SHP77 (cell line): ENCODE results near the gene SF3B1.
"Not testable (repeated sequence)": the region's sequence is repeated elsewhere in the genome, so short reads cannot be mapped to it uniquely, and the experiment has no call there.

Source experiments
- DNase-seq, 2 experiments: peaks; one replicate each; lab custom pipeline; 2025; lab: John Stamatoyannopoulos, UW

SF3B1 gene

GRCh38 chr2:197379918-197380309 lies 54.9 kb downstream of the SF3B1 start:
- DNase-seq, result not testable (repeated sequence)

GRCh38 chr2:197379308-197379917 lies 55.4 kb downstream of the SF3B1 start:
- not testable (repeated sequence) for DNase-seq

- peak; percentile 49 to 56 for DNase-seq
Measured at GRCh38 chr2:197378494-197379307, 56.1 kb downstream of the SF3B1 start.

- DNase-seq, result no peak
Measured at GRCh38 chr2:197378086-197378485, 56.7 kb downstream of the SF3B1 start.

- no peak for DNase-seq
Measured at GRCh38 chr2:197377670-197378069, 57.2 kb downstream of the SF3B1 start.

- no peak for DNase-seq
Measured at GRCh38 chr2:197372592-197372991, 62.2 kb downstream of the SF3B1 start.

DNA sequence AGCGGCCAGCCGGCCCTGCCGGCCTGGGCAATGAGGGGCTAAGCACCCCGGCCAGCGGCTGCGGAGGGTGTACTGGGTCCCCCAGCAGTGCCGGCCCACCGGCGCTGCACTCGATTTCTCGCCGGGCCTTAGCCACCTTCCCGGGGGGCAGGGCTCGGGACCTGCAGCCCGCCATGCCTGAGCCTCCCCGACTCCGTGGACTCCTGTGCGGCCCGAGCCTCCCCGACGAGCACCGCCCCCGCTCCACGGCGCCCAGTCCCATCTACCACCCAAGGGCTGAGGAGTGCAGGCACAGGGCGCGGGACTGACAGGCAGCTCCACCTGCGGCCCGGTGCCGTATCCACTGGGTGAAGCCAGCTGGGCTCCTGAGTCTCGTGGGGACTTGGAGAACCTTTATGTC lies 64.2 kb downstream of the SF3B1 start:
- DNase-seq, result not testable (repeated sequence)

DNA sequence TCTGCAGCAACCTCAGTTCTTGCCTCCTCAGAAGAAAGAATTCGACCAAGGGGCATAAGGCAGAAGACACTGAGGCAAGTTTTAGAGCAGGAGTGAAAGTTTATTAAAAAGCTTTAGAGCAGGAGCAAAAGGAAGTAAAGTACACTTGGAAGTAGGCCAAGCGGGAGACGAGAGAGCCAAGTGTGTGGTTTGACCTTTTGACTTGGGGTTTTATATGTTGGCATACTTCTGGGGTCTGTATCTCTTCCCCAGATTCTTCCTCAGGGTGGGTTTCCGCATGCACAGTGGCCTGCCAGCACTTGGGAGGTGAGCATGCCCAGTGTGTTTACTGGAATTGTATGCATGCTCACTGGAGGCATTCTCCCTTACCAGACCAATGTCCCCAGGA lies 64.9 kb downstream of the SF3B1 start:
- no peak for DNase-seq

GRCh38 chr2:197369228-197369932 lies 65.4 kb downstream of the SF3B1 start:
- DNase-seq, result no peak

DNA sequence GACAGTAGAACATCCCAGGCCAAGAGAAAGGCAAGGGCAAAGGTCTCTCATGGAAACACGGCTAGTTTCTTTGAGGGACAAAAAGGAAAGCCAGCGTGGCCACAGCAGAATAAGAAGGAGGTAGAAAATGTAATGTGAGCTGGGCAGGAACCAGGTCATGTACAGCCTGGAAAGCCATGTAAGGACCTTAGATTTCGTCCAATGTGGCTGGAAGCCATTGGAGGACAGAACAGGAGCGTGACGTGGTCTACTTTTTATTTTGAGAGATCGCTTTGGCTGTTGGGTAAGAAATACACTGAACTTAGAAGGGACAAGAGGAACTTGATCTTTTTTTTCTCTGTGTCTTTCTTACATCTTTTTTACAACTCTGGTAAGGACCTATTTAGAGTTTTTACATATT lies 66.4 kb downstream of the SF3B1 start:
- no peak for DNase-seq

- no peak for DNase-seq
Measured at GRCh38 chr2:197363998-197364397, 70.8 kb downstream of the SF3B1 start.

- DNase-seq, result no peak
Measured at GRCh38 chr2:197360744-197361156, 74.1 kb downstream of the SF3B1 start.

DNA sequence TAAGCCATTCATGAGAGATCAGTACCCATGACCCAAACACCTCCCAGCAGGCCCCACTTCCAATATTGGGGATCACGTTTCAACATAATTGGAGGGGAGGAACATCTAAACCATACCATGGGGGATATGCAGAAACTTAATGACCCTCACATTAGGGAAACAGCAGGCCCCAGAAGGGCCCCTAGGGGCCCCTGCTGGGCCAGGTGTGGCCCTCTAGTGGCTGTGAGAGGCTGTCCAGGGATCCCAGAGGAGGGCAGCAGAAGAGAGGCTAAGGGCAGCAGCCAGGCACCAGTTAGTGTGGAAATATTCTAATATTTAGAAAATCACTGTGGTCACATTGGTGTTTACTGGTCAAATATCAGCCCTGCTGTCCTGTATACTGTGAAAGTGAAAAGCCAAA lies 75.0 kb downstream of the SF3B1 start:
- DNase-seq, result peak in 1 of 2 experiments; percentile 8

DNA sequence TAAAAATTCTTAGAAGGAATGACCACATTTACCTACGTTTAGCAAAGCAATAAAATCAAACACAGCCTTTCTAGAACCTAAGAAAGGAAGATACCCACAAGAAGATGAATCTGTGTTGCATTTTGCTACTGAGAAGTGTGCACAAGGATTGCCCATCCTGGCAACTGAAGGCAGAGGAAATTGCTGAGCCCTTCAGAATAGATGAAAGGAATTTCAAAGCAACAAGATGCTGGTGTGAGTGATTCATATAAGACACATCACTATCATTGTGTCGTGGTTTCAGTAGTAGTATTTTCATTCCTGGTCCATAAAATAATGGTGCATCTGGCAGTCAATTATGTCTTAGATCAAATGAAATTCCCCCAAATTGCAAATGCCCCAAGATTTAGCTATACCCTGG lies 75.9 kb downstream of the SF3B1 start:
- no peak for DNase-seq

DNA sequence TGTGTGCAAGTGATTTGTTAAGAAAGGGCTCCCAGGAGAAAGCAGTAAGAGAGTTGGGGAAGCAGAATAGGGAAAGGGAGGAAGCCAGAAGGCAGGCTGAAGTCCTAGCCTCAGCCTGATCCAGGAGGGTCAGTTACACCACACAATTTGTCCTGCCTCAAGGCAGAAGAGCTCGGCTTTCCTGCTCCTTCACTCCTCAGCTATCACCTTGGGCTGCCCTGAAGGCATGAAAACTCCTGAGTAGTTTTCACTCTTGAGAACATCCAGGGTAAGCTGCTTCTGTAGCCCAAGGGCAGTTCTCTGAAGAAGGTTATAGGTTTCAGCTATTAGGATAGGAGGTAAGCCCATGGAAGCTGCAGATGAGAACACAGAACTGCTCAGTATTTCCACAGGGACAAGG lies 76.8 kb downstream of the SF3B1 start:
- DNase-seq, result no peak

- no peak for DNase-seq
Measured at GRCh38 chr2:197356136-197356535, 78.7 kb downstream of the SF3B1 start.

GRCh38 chr2:197354169-197354558 lies 80.7 kb downstream of the SF3B1 start:
- DNase-seq, result no peak

DNA sequence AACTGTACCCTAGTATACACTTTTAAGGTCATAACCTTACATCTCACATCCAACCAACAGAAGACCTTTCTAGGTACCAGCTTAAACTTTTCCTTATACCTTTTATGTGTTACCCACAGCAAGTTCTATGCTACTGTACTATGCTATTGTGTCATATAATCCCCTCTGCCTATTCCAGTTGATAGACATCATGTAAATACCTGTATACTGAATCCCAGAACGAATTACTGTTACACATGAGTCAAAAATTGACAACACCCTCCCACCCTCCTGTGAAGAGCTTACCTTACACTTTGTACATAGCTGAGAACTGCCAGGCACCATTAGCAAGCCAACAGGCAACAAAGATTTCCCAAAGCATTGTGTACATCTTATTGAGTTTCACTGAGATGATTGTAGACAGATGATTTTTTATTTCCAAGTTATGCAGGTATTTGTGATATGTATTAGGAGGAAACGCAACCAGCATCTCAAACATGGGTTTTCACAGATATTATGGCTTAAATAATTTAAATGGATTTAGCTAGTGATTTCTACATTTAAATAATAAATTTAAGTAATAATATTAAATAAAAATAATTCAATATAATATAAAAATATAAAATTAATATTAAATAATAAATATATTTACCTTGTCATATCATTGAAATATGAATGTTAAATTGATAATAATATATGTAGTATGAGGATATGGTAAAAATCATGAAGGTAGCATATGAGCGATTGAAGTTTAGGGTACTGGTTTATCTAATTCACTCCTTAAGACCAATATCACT lies 81.2 kb downstream of the SF3B1 start:
- no peak for DNase-seq

DNA sequence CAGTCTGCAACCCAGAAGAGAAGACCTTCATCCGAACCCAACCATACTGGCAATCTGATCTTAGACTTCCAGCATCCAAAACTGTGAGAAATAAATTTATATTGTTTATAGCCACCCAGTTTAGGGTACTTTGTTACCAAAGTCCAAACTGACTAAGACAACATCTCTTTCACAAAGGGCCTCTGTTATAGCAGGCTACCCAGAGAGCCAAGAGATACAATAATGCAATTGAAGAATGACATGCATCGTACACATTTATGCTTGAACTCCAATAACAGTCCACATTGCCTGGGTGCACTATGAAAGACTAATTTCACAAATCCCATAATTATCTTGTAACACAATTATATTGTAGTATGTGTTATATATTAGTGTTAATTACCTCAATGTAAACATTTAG lies 85.1 kb downstream of the SF3B1 start:
- no peak for DNase-seq

DNA sequence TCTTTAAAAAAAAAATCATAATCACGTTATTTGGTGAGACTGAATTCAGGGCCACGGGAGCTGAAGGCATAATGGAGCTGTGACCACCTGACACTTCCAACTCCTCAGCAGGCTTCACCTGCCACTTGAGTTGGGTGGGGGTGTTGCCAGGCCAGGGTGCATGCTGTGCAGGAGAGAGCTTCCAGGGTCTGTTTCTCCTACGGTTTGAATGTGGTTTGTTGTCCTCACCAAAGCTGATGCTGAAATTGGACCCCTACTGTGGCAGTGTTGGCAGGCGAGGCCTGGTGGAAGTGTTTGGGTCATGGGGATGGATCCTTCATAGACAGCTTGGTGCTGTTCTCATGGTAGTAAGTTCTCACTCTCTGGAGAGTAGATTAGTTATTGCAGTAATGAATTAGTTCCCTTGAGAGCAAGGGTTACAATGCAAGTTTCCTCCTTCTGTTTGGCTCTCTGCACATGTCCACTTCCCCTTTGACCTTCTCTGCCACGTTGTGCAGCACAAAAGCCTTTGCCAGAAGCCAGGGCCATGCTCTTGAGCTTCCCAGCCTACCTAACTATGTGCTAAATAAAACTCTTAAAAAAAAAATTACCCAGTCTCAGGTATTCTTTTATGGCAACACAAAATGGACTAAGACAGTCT lies 86.0 kb downstream of the SF3B1 start:
- DNase-seq, result no peak

GRCh38 chr2:197345846-197346370 lies 88.9 kb downstream of the SF3B1 start:
- DNase-seq, result no peak

- not testable (repeated sequence) for DNase-seq
Measured at GRCh38 chr2:197343968-197344367, 90.9 kb downstream of the SF3B1 start.
